ENCODE data around the gene MOGAT2. TPM values are rescaled to one million over a fixed set of nuclear protein-coding genes. Genes with fewer than 3 reads are reported as not detected.

The MOGAT2 gene
- total and polyA plus RNA-seq, 2 donors = 1.2 to 2.2 TPM

- Histone ChIP-seq H3K27ac (ENCODE audit: low read depth) (no peak overlapping the region), H3K4me1 (ENCODE audit: insufficient read depth) (no peaks in the 10 kb centered on the region), H3K4me3 (ENCODE audit: low read depth, low read length) (no peak overlapping the region), H3K36me3 (ENCODE audit: insufficient read depth) (no peaks in the 10 kb centered on the region)
- 75% methylated on average over 5 of the region's 5 CpGs for WGBS
- DNase-seq (ENCODE audit: extremely low spot score) = no peak
These were observed 52.5 kb downstream of the MOGAT2 start for GRCh38 chr11:75770102-75770501.

GRCh38 chr11:75771646-75772410 is 54.2 kb downstream of the MOGAT2 start:
- Histone ChIP-seq H3K4me1 (ENCODE audit: insufficient read depth) (no peaks in the 10 kb centered on the region), H3K27ac (ENCODE audit: low read depth) (no peak overlapping the region), H3K36me3 (ENCODE audit: insufficient read depth) (no peaks in the 10 kb centered on the region), H3K4me3 (ENCODE audit: low read depth, low read length) (no peak overlapping the region)
- no peak for DNase-seq (ENCODE audit: extremely low spot score)
- WGBS = 84% methylated on average over 6 of the region's 6 CpGs

- H3K27ac ChIP-seq (ENCODE audit: low read depth) = no peak overlapping the region
- no peaks in the 10 kb centered on the region for H3K4me1 ChIP-seq (ENCODE audit: insufficient read depth)
- no peak for DNase-seq (ENCODE audit: extremely low spot score)
- no peak overlapping the region for H3K4me3 ChIP-seq (ENCODE audit: low read depth, low read length)
- H3K36me3 ChIP-seq (ENCODE audit: insufficient read depth) = no peaks in the 10 kb centered on the region
- 80% methylated on average over 5 of the region's 5 CpGs for WGBS
These were observed 56.1 kb downstream of the MOGAT2 start for GRCh38 chr11:75773595-75774353.

- Histone ChIP-seq H3K4me3 (ENCODE audit: low read depth, low read length) (no peak overlapping the region), H3K27ac (ENCODE audit: low read depth) (no peak overlapping the region), H3K4me1 (ENCODE audit: insufficient read depth) (no peaks in the 10 kb centered on the region), H3K36me3 (ENCODE audit: insufficient read depth) (no peaks in the 10 kb centered on the region)
- DNase-seq (ENCODE audit: extremely low spot score) = no peak
- WGBS = 96% methylated on average over 3 of the region's 3 CpGs
These were observed 57.4 kb downstream of the MOGAT2 start for GRCh38 chr11:75775056-75775455.

- no peaks in the 10 kb centered on the region for H3K4me1 ChIP-seq (ENCODE audit: insufficient read depth)
- no peaks in the 10 kb centered on the region for H3K36me3 ChIP-seq (ENCODE audit: insufficient read depth)
- H3K4me3 ChIP-seq (ENCODE audit: low read depth, low read length) = no peak overlapping the region
- 94% methylated on average over 4 of the region's 4 CpGs for WGBS
- H3K27ac ChIP-seq (ENCODE audit: low read depth) = no peak overlapping the region
- DNase-seq (ENCODE audit: extremely low spot score) = no peak
These were observed 58.9 kb downstream of the MOGAT2 start for GRCh38 chr11:75776546-75776945.

- 93% methylated on average over 13 of the region's 13 CpGs for WGBS
- Histone ChIP-seq H3K4me3 (ENCODE audit: low read depth, low read length) (no peak overlapping the region), H3K4me1 (ENCODE audit: insufficient read depth) (no peaks in the 10 kb centered on the region), H3K27ac (ENCODE audit: low read depth) (no peak overlapping the region), H3K36me3 (ENCODE audit: insufficient read depth) (no peaks in the 10 kb centered on the region)
- DNase-seq (ENCODE audit: extremely low spot score) = no peak
These were observed 59.9 kb downstream of the MOGAT2 start for GRCh38 chr11:75777461-75778110.

GRCh38 chr11:75778962-75779361 is 61.3 kb downstream of the MOGAT2 start:
- Histone ChIP-seq H3K4me1 (ENCODE audit: insufficient read depth) (no peaks in the 10 kb centered on the region), H3K4me3 (ENCODE audit: low read depth, low read length) (no peak overlapping the region), H3K27ac (ENCODE audit: low read depth) (no peak overlapping the region), H3K36me3 (ENCODE audit: insufficient read depth) (no peaks in the 10 kb centered on the region)
- DNase-seq (ENCODE audit: extremely low spot score) = no peak
- 90% methylated on average over 5 of the region's 5 CpGs for WGBS

GRCh38 chr11:75779960-75780359 is 62.3 kb downstream of the MOGAT2 start:
- Histone ChIP-seq H3K36me3 (ENCODE audit: insufficient read depth) (no peaks in the 10 kb centered on the region), H3K4me1 (ENCODE audit: insufficient read depth) (no peaks in the 10 kb centered on the region), H3K4me3 (ENCODE audit: low read depth, low read length) (no peak overlapping the region), H3K27ac (ENCODE audit: low read depth) (no peak overlapping the region)
- no peak for DNase-seq (ENCODE audit: extremely low spot score)
- WGBS = 78% methylated on average over 2 of the region's 2 CpGs

GRCh38 chr11:75780888-75781287 is 63.2 kb downstream of the MOGAT2 start:
- H3K27ac ChIP-seq (ENCODE audit: low read depth) = no peak overlapping the region
- no peak for DNase-seq (ENCODE audit: extremely low spot score)
- no peak overlapping the region for H3K4me3 ChIP-seq (ENCODE audit: low read depth, low read length)
- 89% methylated on average over 3 of the region's 3 CpGs for WGBS
- no peaks in the 10 kb centered on the region for H3K4me1 ChIP-seq (ENCODE audit: insufficient read depth)
- H3K36me3 ChIP-seq (ENCODE audit: insufficient read depth) = no peaks in the 10 kb centered on the region

- 95% methylated on average over 7 of the region's 7 CpGs for WGBS
- no peaks in the 10 kb centered on the region for H3K4me1 ChIP-seq (ENCODE audit: insufficient read depth)
- H3K4me3 ChIP-seq (ENCODE audit: low read depth, low read length) = no peak overlapping the region
- H3K36me3 ChIP-seq (ENCODE audit: insufficient read depth) = no peaks in the 10 kb centered on the region
- DNase-seq (ENCODE audit: extremely low spot score) = no peak
- no peak overlapping the region for H3K27ac ChIP-seq (ENCODE audit: low read depth)
These were observed 63.7 kb downstream of the MOGAT2 start for GRCh38 chr11:75781296-75781695.

GRCh38 chr11:75781831-75782230 is 64.2 kb downstream of the MOGAT2 start:
- DNase-seq (ENCODE audit: extremely low spot score) = no peak
- Histone ChIP-seq H3K27ac (ENCODE audit: low read depth) (no peak overlapping the region), H3K4me3 (ENCODE audit: low read depth, low read length) (no peak overlapping the region), H3K4me1 (ENCODE audit: insufficient read depth) (no peaks in the 10 kb centered on the region), H3K36me3 (ENCODE audit: insufficient read depth) (no peaks in the 10 kb centered on the region)
- 94% methylated on average over 9 of the region's 9 CpGs for WGBS
